GM18520 (cell line): ENCODE measurements around the gene C17orf50.

Experiments
- ATAC-seq: cut with Tn5 transposase; IDR thresholded peaks from one replicate; pipeline ENCODE4 v1.9.1; 2021; ENCODE audit not compliant: unreplicated experiment

The C17orf50 gene

DNA sequence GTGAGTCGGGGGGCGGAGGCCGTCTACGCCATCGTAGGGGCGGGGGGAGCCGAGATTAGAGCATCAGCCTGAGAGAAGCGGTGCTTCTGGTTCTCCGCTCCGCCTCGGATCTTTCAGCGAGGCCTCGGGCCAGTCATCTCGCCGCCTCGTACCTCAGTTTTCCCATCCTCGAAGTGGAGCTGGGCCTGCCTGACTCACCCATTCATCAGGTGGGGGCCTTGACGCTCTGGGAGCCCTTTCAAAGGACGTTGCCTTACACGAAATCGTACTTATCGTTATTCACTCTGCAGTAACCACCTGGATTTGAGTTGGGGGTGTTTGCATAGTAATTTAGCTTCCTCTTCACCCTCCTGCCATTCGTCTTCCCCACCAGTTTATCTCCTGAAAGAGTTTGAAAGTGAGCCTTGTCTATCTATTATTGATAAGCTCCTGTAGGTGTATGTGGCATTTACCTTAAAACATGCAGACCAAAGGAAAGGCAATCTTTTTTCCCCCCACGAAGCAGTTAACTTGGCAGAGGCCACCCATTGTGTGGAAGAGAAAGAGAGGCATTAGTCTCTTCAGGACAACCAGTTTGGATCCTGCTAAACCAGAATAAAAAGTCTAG is 49.3 kb downstream of the C17orf50 start:
- no peak for ATAC-seq

DNA sequence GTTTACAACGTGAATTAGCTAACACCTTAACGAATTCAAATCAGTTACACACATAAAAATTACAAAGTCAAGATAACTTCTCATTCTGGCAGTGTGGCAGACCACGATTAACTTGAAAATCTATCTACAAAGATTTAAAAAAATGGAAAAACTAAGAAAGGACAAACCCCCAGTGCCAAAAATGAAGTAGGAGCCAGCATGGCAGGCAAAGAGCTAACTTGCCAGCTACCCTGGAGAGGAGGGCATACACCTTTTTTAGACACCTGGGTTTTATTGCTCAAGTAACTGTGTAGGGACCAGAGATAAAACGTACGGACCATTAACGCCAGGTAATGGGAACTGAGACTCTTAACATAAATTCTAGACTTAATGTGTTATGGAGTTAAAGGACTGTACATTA is 51.1 kb downstream of the C17orf50 start:
- ATAC-seq, result no peak

DNA sequence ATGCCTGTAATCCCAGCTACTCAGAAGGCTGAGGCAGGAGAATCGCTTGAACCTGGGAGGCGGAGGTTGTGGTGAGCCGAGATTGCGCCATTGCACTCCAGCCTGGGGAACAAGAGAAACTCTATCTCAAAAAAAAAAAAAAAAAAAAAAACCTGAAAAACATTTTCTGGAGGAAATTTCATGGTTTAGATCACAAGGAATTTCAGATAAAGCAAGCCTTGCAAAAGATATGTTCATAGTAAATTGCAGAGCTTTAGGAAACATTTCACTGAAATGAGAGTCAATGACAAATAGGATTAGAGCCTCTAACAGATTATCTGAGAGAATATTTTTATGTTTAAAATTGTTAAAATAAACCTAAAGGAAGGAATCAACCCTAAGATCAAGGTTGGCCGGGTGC is 51.8 kb downstream of the C17orf50 start:
- no peak for ATAC-seq
